DMS53 (cell line): ENCODE measurements around the gene MORN1.
"Not testable (repeated sequence)": the region's sequence is repeated elsewhere in the genome, so short reads cannot be mapped to it uniquely, and the experiment has no call there.

ENCODE experiments used
- DNase-seq: peaks from one replicate; lab custom pipeline; 2025; lab: John Stamatoyannopoulos, UW

Gene MORN1

DNA sequence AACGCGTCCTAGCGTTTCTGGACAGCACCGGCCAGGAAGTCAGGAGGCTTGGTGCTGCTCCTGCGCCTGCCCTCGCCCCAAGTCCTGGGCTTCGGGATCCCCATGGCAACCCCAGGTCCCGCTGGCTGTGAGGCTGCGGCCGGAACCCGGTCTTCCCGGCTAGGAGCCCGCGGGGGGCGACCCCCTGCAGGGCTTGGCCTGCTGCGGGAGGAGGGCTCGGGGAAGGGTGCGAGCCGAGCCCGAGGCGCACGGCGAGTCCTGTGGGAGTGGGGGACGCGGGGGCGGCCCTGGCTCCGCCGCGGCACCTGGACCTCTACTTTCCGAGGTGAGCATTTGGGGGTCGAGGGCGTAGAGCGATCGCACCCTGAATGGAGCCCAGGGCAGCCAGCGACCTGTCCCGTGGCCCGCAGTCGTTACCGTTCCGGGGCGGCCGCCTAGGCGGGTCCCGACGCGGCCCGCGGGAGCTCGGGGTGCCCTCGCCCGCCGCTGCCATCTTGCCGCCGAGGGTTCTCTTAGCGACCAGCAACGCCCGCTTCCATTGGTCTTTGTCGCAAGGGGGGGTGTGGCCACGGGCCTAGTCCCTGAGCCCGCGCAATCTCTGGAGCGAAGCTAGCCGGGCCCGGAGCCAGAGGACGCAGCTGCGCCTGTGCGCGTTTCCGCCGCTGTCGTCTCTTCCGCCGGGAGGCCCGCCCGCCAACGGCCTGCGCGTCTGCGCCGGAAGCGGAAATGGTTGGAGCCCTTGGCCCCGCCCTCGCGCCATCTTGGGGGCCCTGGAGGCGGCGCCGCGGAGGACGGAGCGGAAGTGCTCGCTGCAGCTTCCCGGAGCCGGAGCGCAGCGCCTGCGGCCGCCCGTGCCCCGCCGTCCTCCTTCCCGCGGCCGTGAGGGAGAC lies at the start of gene MORN1, which contains the start of gene RER1:
MORN1 (minus strand) TSS at position 514 of the 890 bp plus-strand sequence; CDS start at position 493, 21 bp downstream.
RER1 (plus strand) TSS at position 801 of the 890 bp plus-strand sequence. CDS start 3,950 bp downstream, outside the sequence.
- DNase-seq: peak; percentile 100

DNA sequence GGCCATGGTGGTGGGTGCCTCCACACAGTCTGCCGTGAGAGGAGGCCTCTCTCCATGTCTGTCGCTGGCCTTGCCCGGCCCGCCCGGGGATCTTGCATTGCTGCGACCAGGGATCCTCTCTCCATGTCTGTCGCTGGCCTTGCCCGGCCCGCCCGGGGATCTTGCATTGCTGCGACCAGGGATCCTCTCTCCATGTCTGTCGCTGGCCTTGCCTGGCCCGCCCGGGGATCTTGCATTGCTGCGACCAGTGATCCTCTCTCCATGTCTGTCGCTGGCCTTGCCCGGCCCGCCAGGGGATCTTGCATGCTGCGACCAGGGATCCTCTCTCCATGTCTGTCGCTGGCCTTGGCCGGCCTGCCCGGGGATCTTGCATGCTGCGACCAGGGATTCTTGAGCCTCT lies 49.0 kb upstream of the MORN1 start:
- not testable (repeated sequence) for DNase-seq

DNA sequence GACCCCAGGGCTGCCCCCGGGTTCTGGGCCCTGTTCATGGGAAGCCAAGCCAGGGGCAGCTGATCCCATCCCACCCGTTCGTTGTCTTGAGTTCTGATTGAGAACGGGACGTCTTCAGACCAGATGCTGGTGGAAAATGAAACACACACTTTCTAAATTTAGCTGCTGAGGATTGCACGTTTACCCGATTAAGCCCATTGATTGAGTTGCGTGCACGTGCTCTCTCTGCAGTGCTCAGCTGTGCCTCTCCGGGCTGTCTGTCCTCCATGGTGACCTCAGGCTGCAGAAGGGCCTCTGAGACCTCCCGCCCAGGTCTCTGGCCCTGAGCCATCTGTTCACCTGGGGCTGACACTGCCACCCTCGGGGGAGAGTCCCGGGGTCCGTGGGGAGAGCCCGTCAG lies 48.0 kb upstream of the MORN1 start:
- no peak for DNase-seq

DNA sequence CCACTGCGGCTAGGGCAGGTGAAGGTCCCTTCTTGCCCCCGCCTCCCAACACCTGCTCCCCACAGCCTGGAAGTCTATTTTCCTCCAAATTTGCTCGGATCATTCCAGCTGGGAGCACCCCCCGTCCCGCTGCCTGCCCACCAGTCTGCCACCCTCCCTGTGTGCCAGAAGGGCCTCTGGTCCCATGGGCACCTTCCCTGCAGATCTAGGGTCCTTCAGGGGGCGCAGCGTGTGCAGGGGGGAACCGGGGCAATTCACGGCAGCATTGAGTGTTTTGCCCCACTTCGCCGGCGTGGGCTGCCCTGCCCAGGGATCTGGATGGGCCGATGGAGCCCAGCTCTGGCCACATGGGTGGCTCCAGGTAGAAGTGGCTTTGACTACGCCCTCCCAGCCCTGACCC lies 47.3 kb upstream of the MORN1 start:
- no peak for DNase-seq

DNA sequence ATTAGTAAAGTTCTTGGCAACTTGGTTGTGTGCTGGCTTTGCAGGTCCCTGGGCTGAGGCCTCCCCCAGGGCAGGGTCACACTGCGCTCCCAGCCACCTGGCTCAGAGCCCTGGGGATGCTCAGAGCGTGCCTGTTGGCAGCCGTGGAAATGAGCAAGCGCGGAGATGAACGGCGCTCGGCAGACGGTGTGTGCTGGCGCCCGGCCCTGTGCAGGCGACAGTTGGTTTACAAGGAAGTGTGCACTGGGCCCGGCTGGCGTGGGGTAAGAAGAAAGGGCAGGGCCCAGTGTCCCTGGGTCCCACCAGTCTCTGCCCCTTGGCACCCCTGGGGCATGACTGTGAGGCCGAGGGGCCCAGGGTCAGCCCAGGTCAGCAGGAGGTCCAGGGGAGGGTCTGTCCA lies 46.7 kb upstream of the MORN1 start:
- DNase-seq: no peak

DNA sequence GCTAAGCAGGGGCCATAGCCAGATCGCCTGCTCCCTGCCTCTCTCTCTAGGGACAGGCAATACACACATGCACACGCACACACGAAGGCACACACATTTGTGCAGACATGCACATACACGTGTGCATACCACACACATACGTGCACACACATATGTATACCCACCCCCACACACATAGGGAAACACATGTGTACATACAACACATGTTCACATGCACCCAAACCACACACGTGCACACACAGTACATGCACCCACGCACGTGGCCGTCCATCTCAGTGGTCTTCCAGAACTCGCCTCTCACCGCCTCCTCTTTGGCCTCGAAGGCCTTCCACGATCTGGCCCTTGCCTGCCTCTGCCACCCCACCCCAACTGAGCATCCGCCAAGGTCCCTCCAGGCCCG lies 46.3 kb upstream of the MORN1 start:
- no peak for DNase-seq

DNA sequence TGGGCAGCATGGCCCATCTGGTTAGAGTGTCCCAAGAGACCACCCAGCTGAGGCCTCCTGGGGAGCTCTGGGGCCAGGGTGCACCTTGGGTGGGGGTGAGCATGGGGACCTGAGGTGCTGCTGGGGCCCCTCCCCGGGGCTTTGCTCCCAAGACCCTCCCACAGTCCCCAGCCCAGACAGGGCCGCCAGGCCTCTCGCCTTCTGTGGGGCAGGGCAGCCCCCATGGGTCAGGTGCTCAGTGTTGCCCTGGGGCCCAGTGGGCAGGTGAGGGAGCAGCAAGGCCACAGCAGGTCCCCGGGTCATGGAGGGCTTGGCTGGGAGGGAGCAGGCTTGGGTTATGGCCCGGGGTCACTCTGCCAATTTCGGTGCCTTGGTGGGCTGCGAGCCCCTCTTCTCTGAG lies 45.5 kb upstream of the MORN1 start:
- no peak for DNase-seq

DNA sequence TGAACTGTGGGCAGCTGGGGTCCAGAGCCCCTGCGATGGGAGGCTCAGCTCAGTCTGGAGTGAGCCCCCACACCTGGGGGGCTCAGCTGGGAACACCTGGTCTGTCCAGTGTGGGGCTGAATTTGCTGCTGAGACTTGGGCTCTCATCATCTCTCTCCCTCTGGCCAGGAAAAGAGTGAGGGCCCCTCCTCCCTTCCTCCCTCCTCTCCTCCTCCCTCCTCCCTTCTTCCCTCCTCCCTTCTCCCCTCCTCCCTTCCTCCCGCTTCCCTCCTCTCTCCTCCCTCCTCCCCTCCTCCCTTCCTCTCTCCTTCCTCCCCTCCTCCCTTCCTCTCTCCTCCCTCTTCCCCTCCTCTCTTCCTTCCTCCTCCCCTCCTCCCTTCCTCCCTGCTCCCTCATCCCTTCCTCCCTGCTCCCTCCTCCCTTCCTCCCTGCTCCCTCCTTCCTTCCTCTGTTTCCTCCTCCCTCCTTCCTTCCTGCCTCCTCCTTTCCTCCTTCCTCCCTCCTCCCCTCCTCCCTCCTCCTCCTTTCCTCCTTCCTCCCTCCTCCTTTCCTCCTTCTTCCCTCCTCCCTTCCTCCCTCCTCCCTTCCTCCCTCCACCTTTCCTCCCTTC lies 44.5 kb upstream of the MORN1 start:
- DNase-seq: no peak

DNA sequence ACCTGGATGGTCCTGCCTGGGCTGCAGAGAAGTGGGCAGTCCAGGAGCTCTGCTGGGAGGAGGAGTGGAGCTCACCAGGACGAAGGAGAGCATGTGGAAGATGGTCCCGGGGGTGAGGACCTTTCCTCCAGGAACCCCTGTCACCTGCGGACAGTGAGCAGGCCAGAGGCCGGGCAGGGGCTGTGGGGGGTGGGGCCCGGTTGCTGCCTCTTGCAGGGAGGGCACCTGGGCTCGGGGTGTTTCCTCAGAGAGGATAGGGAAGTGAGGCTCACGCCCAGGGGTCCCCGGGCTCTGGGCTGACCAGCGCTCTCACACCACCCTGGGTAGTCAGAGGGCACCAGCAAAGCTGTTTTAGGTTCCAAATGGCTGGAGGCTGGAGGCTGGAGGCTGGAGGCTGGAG lies 43.7 kb upstream of the MORN1 start:
- no peak for DNase-seq

DNA sequence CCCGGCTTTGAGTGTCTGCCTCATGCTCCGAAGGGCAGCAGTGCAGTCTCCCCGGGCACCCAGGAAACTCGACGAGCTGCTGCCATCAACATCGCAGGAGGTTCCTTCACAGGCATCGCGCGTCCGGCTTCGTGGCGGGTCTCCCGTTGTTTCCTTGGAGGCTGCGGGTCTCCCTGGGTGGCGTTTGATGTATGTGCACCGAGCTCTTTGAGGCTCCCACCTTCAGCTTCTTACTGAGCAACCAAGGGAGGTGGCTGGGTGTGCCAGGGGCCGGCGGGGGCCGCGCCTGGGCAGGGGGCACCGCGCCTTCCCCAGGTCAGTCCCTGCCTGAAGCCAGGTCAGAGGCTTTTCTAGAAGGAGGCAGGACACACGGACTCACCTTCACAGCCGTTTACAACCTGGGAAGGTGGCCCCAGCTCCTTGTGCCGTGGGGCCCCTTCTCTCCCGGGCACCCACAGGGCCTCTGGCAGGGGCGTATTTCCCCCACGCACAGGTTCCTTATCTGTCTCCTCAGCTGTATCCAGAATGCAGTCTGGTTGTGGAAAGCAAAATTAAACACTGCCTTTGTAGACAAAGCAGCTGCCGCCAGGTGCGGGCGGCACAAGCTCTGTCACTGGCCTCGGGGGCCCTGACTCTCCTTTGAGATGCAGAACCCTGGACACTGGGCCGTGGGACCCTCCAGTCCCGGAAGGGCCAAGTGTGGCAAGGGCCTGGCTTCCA lies 42.7 kb upstream of the MORN1 start:
- DNase-seq: no peak

DNA sequence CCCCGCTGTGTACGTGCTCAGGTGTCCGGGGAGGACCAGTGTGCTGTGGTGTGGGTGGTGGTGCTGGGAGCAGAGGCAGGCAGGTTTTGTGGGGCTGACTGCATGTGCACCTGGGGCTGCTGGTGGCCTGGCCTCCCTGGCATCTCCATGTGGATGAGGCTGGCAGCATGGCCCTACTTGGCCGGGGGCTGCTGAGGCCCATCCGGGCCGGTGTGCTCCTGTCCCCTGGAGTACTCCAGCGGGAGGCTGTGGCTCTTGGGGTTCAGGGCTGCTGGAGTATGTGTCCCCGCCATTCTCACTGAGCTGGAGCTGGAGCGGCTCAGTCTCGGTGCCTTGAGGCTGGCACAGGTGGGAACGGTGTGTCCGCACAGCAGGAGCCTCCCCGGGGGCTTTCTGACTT lies 41.8 kb upstream of the MORN1 start:
- DNase-seq: no peak

DNA sequence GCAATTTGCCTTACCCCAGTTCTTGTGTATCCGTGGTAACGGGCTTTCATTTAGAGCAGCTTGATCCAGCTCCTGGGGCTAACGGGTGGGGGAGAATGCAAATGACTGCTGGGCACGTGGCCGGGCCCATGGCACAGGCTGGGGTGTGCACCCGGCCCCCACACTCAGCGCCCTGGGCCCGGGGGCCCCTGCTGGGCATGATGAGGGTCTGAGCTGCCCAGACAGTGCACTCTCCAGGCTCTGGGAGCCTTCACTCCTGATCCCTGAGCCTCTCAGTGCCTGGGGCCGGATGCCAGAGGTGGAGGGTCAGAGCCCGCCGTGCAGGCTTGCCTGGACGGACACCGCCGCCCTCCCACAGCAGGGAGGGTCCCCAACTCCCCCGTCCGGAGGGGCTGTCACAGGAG lies 41.1 kb upstream of the MORN1 start:
- no peak for DNase-seq

DNA sequence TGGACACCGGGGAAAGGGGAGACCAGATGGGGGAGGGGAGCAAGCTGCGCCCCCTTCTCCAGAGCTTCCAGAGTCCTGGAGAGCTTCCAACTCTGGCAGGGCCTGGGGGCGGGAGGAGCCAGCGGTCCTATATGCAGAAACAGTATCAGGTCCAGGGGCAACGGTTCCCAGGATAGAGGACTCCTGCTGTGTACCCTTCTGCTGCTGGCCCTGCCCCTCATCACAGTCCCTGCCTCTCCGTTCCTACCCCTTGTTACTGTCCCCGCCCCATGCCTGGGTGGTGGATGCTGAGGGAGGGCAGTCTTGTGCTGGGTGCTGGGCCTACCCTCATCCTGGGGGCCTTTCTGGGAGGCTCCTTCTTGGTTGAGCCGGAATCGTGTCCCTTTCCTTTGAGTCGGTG lies 40.2 kb upstream of the MORN1 start:
- no peak for DNase-seq

DNA sequence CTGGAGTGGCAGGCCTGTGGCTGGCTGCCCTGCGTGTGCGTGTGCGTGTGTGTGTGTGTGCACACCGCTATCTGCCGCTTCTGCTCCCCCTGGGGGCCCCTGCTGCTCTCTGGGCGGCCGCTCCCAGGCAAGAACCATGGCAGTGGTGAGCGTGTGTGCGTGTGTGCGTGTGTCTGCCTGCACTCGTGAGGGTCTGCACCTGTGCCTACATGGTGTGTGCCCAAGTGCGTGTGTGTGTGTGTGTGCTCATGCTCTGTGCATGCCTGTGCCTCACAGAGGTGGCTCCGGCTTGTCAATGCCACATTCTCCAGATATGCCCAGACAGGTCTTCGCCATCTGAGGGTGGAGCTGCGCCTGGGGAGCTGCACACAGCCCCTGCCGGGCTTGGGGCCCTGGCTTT lies 39.7 kb upstream of the MORN1 start:
- no peak for DNase-seq

DNA sequence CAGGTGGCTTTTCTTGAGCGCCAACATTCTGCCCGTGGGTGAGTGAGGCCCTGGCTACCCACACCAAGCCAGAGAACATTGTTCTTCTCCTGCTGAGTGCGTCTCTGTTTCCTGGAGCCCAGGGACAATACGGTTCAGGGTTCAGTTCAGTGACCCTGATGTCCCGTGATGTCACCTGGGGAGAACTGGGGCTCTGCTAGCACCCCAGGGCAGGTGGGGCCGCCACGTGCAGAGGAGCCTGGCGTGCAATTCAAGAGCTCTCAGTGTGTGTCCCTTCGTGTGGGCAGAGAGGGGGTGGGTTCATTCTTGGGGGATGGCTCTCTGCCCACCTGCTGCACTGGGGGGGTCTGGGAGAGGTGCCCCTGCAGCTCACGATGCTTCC lies 39.2 kb upstream of the MORN1 start:
- no peak for DNase-seq

DNA sequence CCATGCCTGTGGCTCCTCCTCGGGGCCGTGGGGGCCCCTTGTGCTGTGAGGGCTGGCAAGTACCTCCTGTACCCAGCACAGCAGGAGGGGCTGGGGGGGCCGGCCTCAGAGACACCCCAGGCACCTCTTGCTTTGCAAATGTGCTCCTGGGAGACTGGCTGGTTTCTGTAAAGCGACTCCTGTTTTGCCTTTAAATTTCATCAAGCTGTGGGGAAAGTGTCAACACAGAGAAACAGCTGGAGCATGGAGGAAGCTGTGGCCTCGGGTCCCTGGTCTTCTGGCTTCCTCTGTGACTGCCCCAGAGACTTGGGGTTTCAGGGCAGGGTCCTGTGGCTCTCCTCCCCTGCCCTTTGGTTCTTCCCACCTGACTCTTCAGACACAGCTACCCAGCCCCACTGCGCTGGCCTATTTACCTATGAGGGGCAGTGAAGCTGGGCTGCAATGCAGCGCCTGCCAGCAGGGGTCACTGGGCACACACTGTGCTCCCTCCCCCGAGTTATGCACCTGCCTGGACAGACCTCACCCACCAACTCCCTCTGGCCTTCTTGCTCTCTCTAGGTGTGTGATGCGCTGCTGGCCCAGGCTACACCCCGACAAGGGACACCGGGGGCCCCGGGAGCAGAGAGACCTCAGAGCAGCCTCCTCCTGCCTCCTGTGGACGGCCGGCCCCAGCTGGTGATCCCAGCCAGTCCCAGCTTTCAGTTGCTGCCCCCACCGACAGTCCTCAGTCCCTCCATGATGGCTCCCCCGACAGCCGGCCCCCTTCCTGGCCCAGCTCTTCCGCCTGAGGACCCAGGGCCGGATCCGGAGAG lies 38.6 kb upstream of the MORN1 start:
- DNase-seq: peak; percentile 50

DNA sequence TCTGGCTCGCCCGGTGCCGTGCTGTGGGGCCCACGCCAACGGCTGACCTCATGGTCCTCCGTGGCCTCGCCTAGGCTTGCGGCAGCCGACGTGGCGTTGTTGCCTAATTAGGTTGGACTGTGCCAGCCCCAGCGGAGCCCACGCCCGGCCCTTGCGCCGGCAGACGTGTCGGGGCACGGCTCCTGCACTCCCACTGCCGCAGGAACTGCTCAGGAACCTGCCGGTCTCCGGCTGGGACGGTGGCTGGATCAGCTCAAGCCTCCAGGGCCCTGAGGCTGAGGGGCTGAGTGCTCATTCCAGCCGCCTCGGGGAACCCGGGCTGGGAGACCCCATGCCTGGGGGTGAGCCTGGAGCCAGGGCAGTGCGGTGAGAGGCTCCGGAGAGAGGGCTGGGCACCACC lies 37.1 kb upstream of the MORN1 start:
- DNase-seq: no peak

DNA sequence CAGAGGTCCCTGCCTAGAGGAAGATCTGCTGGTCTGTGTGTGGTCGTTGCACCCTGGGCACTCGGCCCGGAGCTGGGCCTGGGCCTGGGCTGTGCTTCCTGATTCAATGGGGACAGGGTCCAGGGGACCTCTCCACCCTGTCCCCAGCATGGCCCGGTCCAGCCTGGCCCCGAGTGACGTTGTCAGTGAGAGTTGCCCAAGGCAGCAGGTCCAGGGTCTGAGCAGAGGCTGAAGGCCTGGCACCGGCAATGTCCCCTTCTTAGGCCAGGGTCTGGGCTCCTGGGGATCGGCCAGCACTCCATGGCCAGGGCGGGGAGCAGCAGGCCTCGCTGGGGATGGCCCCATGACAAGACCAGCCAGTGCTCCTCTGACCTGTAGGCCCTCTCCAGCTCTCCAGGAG lies 36.6 kb upstream of the MORN1 start:
- no peak for DNase-seq

DNA sequence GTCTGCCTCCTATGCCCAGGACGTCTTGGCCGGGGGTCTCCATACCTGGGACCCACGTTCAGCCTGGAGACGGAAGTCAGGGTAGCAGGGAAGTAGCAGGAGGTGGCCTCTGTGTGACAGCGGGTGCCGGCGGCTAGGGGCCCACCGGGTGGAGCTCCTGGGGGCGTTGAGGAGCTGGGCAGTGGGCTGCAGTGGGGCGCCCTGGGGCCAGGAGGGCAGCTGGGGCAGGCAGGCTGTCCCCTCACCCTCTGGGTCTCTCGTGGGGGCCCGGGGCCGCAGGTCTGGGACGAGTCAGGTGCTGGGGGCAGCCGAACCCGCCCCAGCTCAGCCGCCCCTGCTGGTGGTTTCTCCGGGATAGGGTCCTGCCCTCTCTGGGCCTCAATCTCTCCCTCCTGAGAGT lies 35.7 kb upstream of the MORN1 start:
- DNase-seq: no peak

DNA sequence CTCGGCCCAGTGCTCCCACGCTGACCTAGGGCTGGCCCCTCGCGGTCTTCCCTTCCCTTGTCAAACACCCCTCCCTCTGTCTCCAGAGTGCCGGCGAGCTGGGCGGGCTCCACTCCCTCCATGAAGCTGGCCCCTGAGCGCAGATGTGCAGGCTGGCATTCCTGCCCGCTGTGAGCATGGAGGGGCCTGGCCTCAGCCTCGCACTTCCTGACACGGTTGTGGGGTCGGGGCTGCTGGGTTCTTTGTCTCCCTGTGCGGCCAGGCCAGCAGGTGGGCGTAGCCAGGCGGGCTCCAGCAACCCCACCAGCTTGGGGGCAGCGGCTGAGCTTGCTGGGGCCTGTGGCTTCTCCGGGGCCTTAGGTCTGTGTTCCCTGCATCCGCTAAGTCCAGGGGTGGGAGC lies 35.2 kb upstream of the MORN1 start:
- no peak for DNase-seq

DNA sequence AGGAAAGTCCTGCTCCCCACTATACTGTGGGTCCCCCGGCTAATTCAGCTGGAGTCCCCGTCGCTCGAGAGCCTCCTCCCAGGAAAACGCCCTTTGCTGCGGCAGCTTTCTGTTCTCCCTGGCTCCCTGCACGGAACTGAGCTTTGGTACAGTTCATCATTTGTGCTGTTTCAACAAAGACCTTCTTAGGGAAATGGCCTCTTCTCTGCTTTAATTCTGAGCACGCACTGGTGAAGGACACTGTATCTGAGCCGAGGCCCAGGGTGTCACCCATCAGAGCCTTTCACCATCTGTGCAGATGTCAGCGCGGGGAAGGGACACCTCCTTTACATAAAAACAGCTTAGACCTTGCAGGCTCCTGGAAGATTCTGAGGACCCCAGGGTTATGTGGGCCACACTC lies 34.5 kb upstream of the MORN1 start:
- DNase-seq: no peak

DNA sequence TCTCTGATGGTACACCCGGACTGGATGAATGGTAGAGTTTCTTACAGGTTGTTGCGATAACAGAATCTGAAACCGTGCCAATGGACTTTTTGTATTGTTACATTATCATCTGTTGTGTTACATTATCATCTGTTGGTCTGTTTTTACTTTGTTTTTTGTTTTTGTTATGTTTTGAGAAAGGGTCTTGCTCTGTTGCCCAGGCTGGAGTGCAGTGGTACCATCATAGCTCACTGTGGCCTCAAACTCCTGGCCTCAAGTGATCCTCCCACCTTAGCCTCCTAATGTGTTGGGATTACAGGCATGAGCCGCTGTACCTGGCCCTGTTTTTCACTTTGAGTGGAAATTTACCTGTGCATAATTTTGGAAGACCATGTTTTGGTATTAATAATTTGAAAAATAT lies 31.2 kb upstream of the MORN1 start:
- no peak for DNase-seq
